HTR-8/SVneo (cell line): ENCODE measurements around the gene ULK4.
"Not testable (repeated sequence)": the region's sequence is repeated elsewhere in the genome, so short reads cannot be mapped to it uniquely, and the experiment has no call there.

Experiments used
- DNase-seq: peaks from one replicate; pipeline ENCODE4 v3.0.0; 2011; ENCODE audit warnings: low spot score, mixed read lengths; ENCODE audit not compliant: insufficient read length
- FAIRE-seq: peaks from 2 replicates; lab custom pipeline; 2011; peaks lifted over from hg19 to GRCh38; lab: Jason Lieb, UNC

The ULK4 gene

GRCh38 chr3:41961751-41962679 lies at the start of gene ULK4:
TSS of gene ULK4 (minus strand) at chr3:41962103. CDS start at chr3:41954759, 7,344 bp downstream.
- FAIRE-seq (peak; percentile 87), DNase-seq (peak; percentile 88)

DNA sequence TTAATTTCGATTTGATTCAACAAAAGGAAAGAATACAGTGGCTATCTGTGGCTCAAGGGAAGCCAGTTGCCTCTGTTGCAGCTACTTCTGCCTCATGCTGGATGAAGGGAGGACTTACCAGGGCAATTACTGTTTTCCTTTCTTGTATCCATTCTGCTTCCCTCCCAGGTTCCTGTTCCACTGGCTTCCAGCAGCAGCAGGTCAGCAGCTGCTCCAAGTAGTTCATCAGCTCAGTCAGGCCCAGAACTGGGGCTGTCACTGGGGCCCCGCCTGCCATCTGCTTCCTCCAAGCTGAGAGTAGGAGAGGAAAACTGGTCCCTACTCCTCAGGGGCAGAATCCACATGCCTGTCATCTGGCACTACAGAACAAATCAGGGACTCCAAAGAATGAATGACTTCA lies 48.6 kb upstream of the ULK4 start:
- no peak for DNase-seq
- FAIRE-seq, result no peak

- FAIRE-seq, result no peak
- DNase-seq, result no peak
Observed at GRCh38 chr3:42009456-42009855, 47.6 kb upstream of the ULK4 start.

GRCh38 chr3:42007785-42008184 lies 45.9 kb upstream of the ULK4 start:
- no peak for FAIRE-seq
- DNase-seq, result no peak

DNA sequence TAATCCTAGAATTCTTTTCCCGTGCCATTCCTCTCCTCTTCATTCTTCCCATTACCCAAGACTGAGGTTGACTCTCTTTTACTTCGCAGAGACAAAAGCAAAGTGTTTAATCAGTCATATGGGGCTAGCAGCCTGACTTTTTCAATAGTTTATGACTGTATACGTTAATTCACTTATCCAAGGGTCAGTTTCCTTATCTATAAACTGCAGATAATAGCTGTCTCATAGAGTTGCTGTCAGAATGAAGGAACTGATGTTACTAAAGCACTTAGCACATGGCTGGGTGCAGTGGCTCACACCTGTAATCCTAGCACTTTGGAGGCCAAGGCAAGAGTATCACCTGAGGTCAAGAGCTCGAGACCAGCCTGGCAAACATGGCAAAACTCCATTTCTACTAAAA lies 43.5 kb upstream of the ULK4 start:
- no peak for DNase-seq
- FAIRE-seq, result no peak

GRCh38 chr3:42002790-42003189 lies 40.9 kb upstream of the ULK4 start:
- DNase-seq, result no peak
- no peak for FAIRE-seq

DNA sequence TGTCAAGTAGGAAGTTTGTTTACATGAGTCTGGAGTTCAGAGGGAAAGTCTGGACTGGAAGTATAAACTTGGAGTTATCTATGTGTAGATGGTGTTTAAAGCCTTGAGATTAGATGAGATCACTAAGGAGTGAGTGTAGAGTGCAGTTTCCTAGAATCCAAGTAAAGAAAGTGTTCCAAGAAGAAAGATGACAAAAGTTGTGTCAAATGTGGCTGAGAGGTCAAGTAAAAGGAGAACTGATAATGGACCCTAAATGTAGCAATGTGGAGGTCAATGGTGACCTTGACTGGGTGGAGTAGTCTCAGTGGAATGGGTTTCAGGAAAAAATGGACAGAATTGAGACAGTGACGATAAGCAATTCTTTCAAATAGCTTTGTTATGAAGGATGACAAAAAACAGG lies 39.9 kb upstream of the ULK4 start:
- FAIRE-seq (no peak), DNase-seq (no peak)

GRCh38 chr3:41999909-42000308 lies 38.0 kb upstream of the ULK4 start:
- FAIRE-seq, result no peak
- DNase-seq, result no peak

GRCh38 chr3:41997702-41998550 lies 36.0 kb upstream of the ULK4 start:
- no peak for FAIRE-seq
- DNase-seq, result no peak

- FAIRE-seq (no peak), DNase-seq (no peak)
Observed at GRCh38 chr3:41991437-41991836, 29.5 kb upstream of the ULK4 start.

GRCh38 chr3:41989518-41989917 lies 27.6 kb upstream of the ULK4 start:
- FAIRE-seq (no peak), DNase-seq (no peak)

GRCh38 chr3:41987627-41988026 lies 25.7 kb upstream of the ULK4 start:
- DNase-seq (no peak), FAIRE-seq (no peak)

- FAIRE-seq, result no peak
Observed at GRCh38 chr3:41986561-41986960, 24.7 kb upstream of the ULK4 start.

DNA sequence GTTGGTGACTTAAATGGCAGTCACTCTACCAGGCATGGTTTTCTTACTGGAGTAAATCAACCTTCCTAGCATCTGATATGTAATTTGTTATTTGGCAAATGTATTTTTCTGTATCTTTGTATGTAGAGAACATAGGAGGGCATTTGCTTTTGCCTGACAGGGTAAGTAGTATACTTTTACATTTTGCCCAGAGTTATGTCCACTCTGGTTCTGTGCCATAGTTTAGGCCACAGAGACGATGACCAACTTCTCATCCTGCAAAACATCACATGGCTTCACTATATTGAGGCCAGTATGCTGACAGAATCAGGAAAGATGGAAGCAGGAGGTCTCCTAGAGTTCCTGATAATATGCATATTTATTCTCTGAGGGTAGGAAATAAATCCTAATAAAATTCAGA lies 23.1 kb upstream of the ULK4 start:
- FAIRE-seq (no peak), DNase-seq (no peak)

More at GRCh38 chr3:41986561-41986960, 24.7 kb upstream of the ULK4 start:
- no peak for DNase-seq

- not testable (repeated sequence) for FAIRE-seq
Observed at GRCh38 chr3:41983091-41983490, 21.2 kb upstream of the ULK4 start.

DNA sequence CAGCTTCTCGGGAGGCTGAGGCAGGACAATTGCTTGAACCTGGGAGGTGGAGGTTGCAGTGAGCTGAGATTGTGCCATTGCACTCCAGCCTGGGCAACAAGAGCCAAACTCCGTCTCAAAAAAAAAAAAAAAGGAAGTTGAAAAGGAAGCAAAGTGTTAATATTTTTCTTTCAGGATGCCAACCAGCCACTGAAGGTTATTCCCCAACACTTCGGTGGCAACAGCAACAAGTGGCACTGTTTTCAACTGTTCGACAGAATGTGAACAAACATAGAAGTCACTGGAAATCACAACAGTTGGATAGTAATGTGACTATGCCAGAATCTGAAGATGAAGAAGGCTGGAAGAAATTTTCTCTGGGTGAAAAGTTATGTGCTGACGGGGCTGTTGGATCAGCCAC lies 15.5 kb upstream of the ULK4 start:
- DNase-seq, FAIRE-seq: not testable (repeated sequence)

More at GRCh38 chr3:41983091-41983490, 21.2 kb upstream of the ULK4 start:
- not testable (repeated sequence) for DNase-seq

DNA sequence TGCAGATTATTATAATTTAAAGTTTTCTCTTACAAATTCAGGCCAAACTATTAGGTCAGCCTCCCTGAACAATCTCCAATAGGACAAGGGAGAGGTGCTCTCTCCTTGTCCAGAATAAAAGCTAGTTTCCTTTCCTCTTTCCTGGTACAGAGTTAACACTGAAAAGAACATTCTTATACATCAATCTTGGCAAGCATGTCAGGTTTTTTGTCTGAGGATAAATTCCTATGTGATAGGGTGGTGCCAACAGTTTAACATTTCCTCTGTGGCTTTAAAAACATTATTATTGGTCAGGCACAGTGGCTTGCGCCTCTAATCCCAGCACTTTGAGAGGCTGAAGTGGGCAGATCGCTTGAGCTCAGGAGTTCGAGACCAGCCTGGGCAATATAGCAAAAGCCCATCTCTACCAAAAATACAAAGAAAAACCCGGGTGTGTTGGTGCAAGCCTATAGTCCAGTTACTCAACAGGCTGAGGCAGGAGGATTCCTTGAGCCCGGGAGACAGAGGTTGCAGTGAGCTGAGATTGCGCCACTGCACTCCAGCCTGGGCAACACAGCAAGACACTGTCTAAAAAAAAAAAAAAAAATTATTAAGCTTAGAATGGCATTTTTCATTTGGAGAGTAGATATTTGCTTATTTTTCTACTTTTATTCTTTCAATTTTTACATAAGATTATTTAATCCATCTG lies 13.7 kb upstream of the ULK4 start:
- FAIRE-seq, result no peak

GRCh38 chr3:41974223-41974622 lies 12.3 kb upstream of the ULK4 start:
- FAIRE-seq, result no peak
- no peak for DNase-seq

More for the DNA sequence above, 13.7 kb upstream of the ULK4 start:
- DNase-seq, result no peak

- DNase-seq (no peak), FAIRE-seq (no peak)
Observed at GRCh38 chr3:41972802-41973201, 10.9 kb upstream of the ULK4 start.

DNA sequence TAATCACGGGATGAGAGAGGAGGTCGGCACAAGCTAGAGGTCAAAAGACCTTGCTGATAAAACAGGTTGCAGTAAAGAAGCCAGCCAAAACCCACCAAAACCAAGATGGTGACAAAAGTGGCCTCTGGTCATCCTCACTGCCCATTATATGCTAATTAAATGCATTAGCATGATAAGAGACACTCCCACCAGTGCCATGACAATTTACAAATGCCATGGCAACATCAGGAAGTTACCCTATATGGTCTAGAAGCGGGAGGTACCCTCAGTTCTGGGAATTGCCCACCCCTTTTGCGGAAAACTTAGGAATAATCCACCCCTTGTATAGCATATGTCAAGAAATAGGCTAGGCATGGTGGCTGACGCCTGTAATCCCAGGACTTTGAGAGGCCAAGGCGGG lies 4.3 kb upstream of the ULK4 start:
- FAIRE-seq, result no peak
- no peak for DNase-seq
